ENCODE data around the gene MBD3L2.

Gene MBD3L2

GRCh38 chr19:7069904-7070226 is 20.7 kb downstream of the MBD3L2 start:
- in situ Hi-C loops (cut with HindIII; ENCODE audit: low sequenced_read_pairs): no loop called here
- DNase-seq (ENCODE audit: low read depth): no peak
- TF ChIP-seq CTCF (IDR thresholded peaks at IDR 0.05; ENCODE audit: low read depth, low read length, missing control alignments): no peak
- peak overlapping the region; percentile 95 for H3K4me3 ChIP-seq (ENCODE audit: low read depth, low read length)

- no peak for TF ChIP-seq CTCF (IDR thresholded peaks at IDR 0.05; ENCODE audit: low read depth, low read length, missing control alignments)
- in situ Hi-C loops (cut with HindIII; ENCODE audit: low sequenced_read_pairs): no loop called here
- DNase-seq (ENCODE audit: low read depth): no peak
- no peak overlapping the region for H3K4me3 ChIP-seq (ENCODE audit: low read depth, low read length)
Measured at GRCh38 chr19:7072541-7072940, 23.4 kb downstream of the MBD3L2 start.

GRCh38 chr19:7074705-7075282 is 25.7 kb downstream of the MBD3L2 start:
- no peak for TF ChIP-seq CTCF (IDR thresholded peaks at IDR 0.05; ENCODE audit: low read depth, low read length, missing control alignments)
- H3K4me3 ChIP-seq (ENCODE audit: low read depth, low read length): no peak overlapping the region
- DNase-seq (ENCODE audit: low read depth): no peak
- in situ Hi-C loops (cut with HindIII; ENCODE audit: low sequenced_read_pairs): no loop called here

- no peak overlapping the region for H3K4me3 ChIP-seq (ENCODE audit: low read depth, low read length)
- TF ChIP-seq CTCF (IDR thresholded peaks at IDR 0.05; ENCODE audit: low read depth, low read length, missing control alignments): no peak
- DNase-seq (ENCODE audit: low read depth): no peak
- in situ Hi-C loops (cut with HindIII; ENCODE audit: low sequenced_read_pairs): no loop called here
Measured at GRCh38 chr19:7076151-7076550, 27.0 kb downstream of the MBD3L2 start.

- in situ Hi-C loops (cut with HindIII; ENCODE audit: low sequenced_read_pairs): no loop called here
- no peak for TF ChIP-seq CTCF (IDR thresholded peaks at IDR 0.05; ENCODE audit: low read depth, low read length, missing control alignments)
- no peak for DNase-seq (ENCODE audit: low read depth)
- no peak overlapping the region for H3K4me3 ChIP-seq (ENCODE audit: low read depth, low read length)
Measured at GRCh38 chr19:7078008-7078407, 28.9 kb downstream of the MBD3L2 start.

GRCh38 chr19:7083076-7083956 is 34.2 kb downstream of the MBD3L2 start:
- H3K4me3 ChIP-seq (ENCODE audit: low read depth, low read length): no peak overlapping the region
- no peak for TF ChIP-seq CTCF (IDR thresholded peaks at IDR 0.05; ENCODE audit: low read depth, low read length, missing control alignments)
- DNase-seq (ENCODE audit: low read depth): no peak
- in situ Hi-C loops (cut with HindIII; ENCODE audit: low sequenced_read_pairs): no loop called here
